ENCODE data around the gene BBS1.
"Not testable (repeated sequence)": the region's sequence is repeated elsewhere in the genome, so short reads cannot be mapped to it uniquely, and the experiment has no call there.

Gene BBS1

GRCh38 chr11:66530927-66531709, 20.7 kb downstream of the BBS1 start:
- TF ChIP-seq ZFX (IDR thresholded peaks at IDR 0.05) (no peak), CTCF (conservative IDR thresholded peaks at IDR 0.05) (no peak)
- no peak overlapping the region for H3K27ac ChIP-seq

- no peak for TF ChIP-seq CTCF (conservative IDR thresholded peaks at IDR 0.05)
- no peak for TF ChIP-seq ZFX (IDR thresholded peaks at IDR 0.05)
These were observed 21.4 kb downstream of the BBS1 start for GRCh38 chr11:66531841-66532240.

GRCh38 chr11:66532784-66533183, 22.3 kb downstream of the BBS1 start:
- TF ChIP-seq ZFX (IDR thresholded peaks at IDR 0.05) (no peak), CTCF (conservative IDR thresholded peaks at IDR 0.05) (no peak)
- H3K27ac ChIP-seq = no peak overlapping the region

More at GRCh38 chr11:66531841-66532240, 21.4 kb downstream of the BBS1 start:
- no peak overlapping the region for H3K27ac ChIP-seq

- no peak for TF ChIP-seq ZFX (IDR thresholded peaks at IDR 0.05)
- TF ChIP-seq CTCF (conservative IDR thresholded peaks at IDR 0.05) = no peak
- no peak overlapping the region for H3K27ac ChIP-seq
These were observed 28.9 kb downstream of the BBS1 start for GRCh38 chr11:66539170-66539869.

GRCh38 chr11:66539870-66540213, 29.4 kb downstream of the BBS1 start:
- TF ChIP-seq CTCF (conservative IDR thresholded peaks at IDR 0.05) = no peak
- TF ChIP-seq ZFX (IDR thresholded peaks at IDR 0.05) = no peak
- no peak overlapping the region for H3K27ac ChIP-seq

GRCh38 chr11:66540598-66540997, 30.2 kb downstream of the BBS1 start:
- not testable (repeated sequence) for H3K27ac ChIP-seq

GRCh38 chr11:66541892-66542291, 31.5 kb downstream of the BBS1 start:
- H3K27ac ChIP-seq = no peak overlapping the region
- TF ChIP-seq CTCF (conservative IDR thresholded peaks at IDR 0.05) (no peak), ZFX (IDR thresholded peaks at IDR 0.05) (no peak)

Measured in C4-2B (cell line).